HepG2 (cell line): Measurements from ENCODE around the gene PLEKHB2. TPM values are rescaled to one million over a fixed set of nuclear protein-coding genes. Genes with fewer than 3 reads are reported as not detected.
A peak's percentile ranks its signal among the peaks of the same experiment; 100 is the strongest.

Experiments
- ATAD3A ChIP-seq: sonication (generic); formaldehyde crosslinking; IDR thresholded peaks from 2 replicates; pipeline ENCODE4 v1.4.0; 2020; ENCODE audit warnings: missing genetic modification reagents
- CC2D1A ChIP-seq: sonication (generic); formaldehyde crosslinking; IDR thresholded peaks from 2 replicates; pipeline ENCODE4 v1.8.1; 2023; ENCODE audit warnings: mild to moderate bottlenecking, missing genetic modification reagents
- CREB3 ChIP-seq: sonication (generic); formaldehyde crosslinking; IDR thresholded peaks from 2 replicates; pipeline ENCODE4 v1.5.0; 2020; ENCODE audit warnings: missing genetic modification reagents
- FOXK1 ChIP-seq: sonication (generic); formaldehyde crosslinking; IDR thresholded peaks from 2 replicates; pipeline ENCODE4 v1.4.0; 2020; ENCODE audit warnings: low read depth, missing genetic modification reagents, borderline replicate concordance
- IRX3 ChIP-seq: sonication (generic); formaldehyde crosslinking; IDR thresholded peaks from 2 replicates; pipeline ENCODE4 v1.8.1; 2023; ENCODE audit warnings: mild to moderate bottlenecking, low read depth, missing genetic modification reagents, borderline replicate concordance
- JUNB ChIP-seq: sonication (generic); formaldehyde crosslinking; IDR thresholded peaks from 2 replicates; pipeline ENCODE4 v1.8.0; 2022; ENCODE audit warnings: missing genetic modification reagents, mild to moderate bottlenecking, borderline replicate concordance
- KDM5B ChIP-seq: sonication (generic); formaldehyde crosslinking; IDR thresholded peaks from 2 replicates; pipeline ENCODE4 v1.4.0; 2020; ENCODE audit warnings: missing genetic modification reagents, mild to moderate bottlenecking, borderline replicate concordance
- KLF12 ChIP-seq: sonication (generic); formaldehyde crosslinking; IDR thresholded peaks from 2 replicates; pipeline ENCODE4 v1.4.0; 2020; ENCODE audit warnings: missing genetic modification reagents, borderline replicate concordance
- MIXL1 ChIP-seq: IDR thresholded peaks from 2 replicates; pipeline ENCODE4 v1.6.1; 2016
- NR2F2 ChIP-seq: IDR thresholded peaks from 2 replicates; pipeline ENCODE4 v1.6.1; 2012; ENCODE audit warnings: low read depth, inconsistent platforms, borderline replicate concordance
- RELA ChIP-seq: sonication (generic); formaldehyde crosslinking; IDR thresholded peaks from 2 replicates; pipeline ENCODE4 v1.4.0; 2020; ENCODE audit warnings: missing genetic modification reagents
- SALL1 ChIP-seq: sonication (generic); formaldehyde crosslinking; IDR thresholded peaks from 2 replicates; pipeline ENCODE4 v1.8.0; 2022; ENCODE audit warnings: mild to moderate bottlenecking, missing genetic modification reagents
- SMAD3 ChIP-seq: sonication (generic); formaldehyde crosslinking; IDR thresholded peaks from 2 replicates; pipeline ENCODE4 v1.4.0; 2020; ENCODE audit warnings: missing genetic modification reagents
- TERF1 ChIP-seq: sonication (generic); formaldehyde crosslinking; IDR thresholded peaks from 2 replicates; pipeline ENCODE4 v1.8.0; 2022; ENCODE audit warnings: mild to moderate bottlenecking, missing genetic modification reagents, moderate library complexity
- TMF1 ChIP-seq: sonication (generic); formaldehyde crosslinking; IDR thresholded peaks from 2 replicates; pipeline ENCODE4 v1.8.1; 2022; ENCODE audit warnings: low read depth, missing genetic modification reagents
- TOE1 ChIP-seq: sonication (generic); formaldehyde crosslinking; IDR thresholded peaks from 2 replicates; pipeline ENCODE4 v1.4.0; 2020; ENCODE audit warnings: mild to moderate bottlenecking, missing genetic modification reagents
- ZBTB7A ChIP-seq: sonication (generic); formaldehyde crosslinking; IDR thresholded peaks from 2 replicates; pipeline ENCODE4 v1.8.0; 2022; ENCODE audit warnings: mild to moderate bottlenecking, missing genetic modification reagents
- ZFP1 ChIP-seq: IDR thresholded peaks from 2 replicates; pipeline ENCODE4 v1.6.1; 2016
- ZNF18 ChIP-seq: sonication (generic); formaldehyde crosslinking; IDR thresholded peaks from 2 replicates; pipeline ENCODE4 v1.8.0; 2022; ENCODE audit warnings: mild to moderate bottlenecking, missing genetic modification reagents; ENCODE audit not compliant: insufficient replicate concordance
- ZNF317 ChIP-seq: sonication (generic); formaldehyde crosslinking; IDR thresholded peaks from 2 replicates; pipeline ENCODE4 v1.5.0; 2020; ENCODE audit warnings: mild to moderate bottlenecking, missing genetic modification reagents
- ZNF496 ChIP-seq: sonication (generic); formaldehyde crosslinking; IDR thresholded peaks from 2 replicates; pipeline ENCODE4 v1.8.1; 2023; ENCODE audit warnings: mild to moderate bottlenecking, moderate library complexity, missing genetic modification reagents; ENCODE audit not compliant: insufficient replicate concordance
- ZNF503 ChIP-seq: sonication (generic); formaldehyde crosslinking; IDR thresholded peaks from 2 replicates; pipeline ENCODE4 v1.4.0; 2020; ENCODE audit warnings: missing genetic modification reagents
- ZNF775 ChIP-seq: sonication (generic); formaldehyde crosslinking; IDR thresholded peaks from 2 replicates; pipeline ENCODE4 v1.4.0; 2020; ENCODE audit warnings: missing genetic modification reagents, mild to moderate bottlenecking, moderate library complexity, borderline replicate concordance
- ZNF781 ChIP-seq: sonication (generic); formaldehyde crosslinking; IDR thresholded peaks from 2 replicates; pipeline ENCODE4 v1.5.1; 2020; ENCODE audit warnings: borderline replicate concordance, mild to moderate bottlenecking, missing genetic modification reagents; ENCODE audit errors: not compliant biosample characterization
- ZNF841 ChIP-seq: sonication (generic); formaldehyde crosslinking; IDR thresholded peaks from 2 replicates; pipeline ENCODE4 v1.8.1; 2023; ENCODE audit warnings: missing genetic modification reagents, borderline replicate concordance
- ZNF891 ChIP-seq: sonication (generic); formaldehyde crosslinking; IDR thresholded peaks from 2 replicates; pipeline ENCODE4 v1.5.0; 2020; ENCODE audit warnings: mild to moderate bottlenecking, missing genetic modification reagents
- polyA plus RNA-seq, 8 experiments: library from polyadenylated mRNA; depleted of rRNA in 3 of 8; stranded (reverse) in 7 of 8; unstranded in 1 of 8; fragments of >200 nt; fragmentation: Illumina TruSeq in 4 of 8; extraction: Trizol in 4 of 8; gene quantifications; 2 replicates each; pipeline versions ENCODE4 v1.2.1 to v1.2.3, GENCODE V29; 2011 to 2016; ENCODE audit warnings: low read depth in 4 of 8, missing spikeins in 1 of 8, mixed read lengths in 1 of 8; ENCODE audit not compliant: insufficient read depth in 1 of 8
- total RNA-seq, 5 experiments: library from RNA; depleted of rRNA; stranded (reverse); fragments of >200 nt; fragmentation: Illumina TruSeq; extraction: Trizol; gene quantifications; 2 replicates each; pipeline ENCODE4 v1.2.3, GENCODE V29; 2016; ENCODE audit warnings: low read depth in 1 of 5

PLEKHB2 gene
- total and polyA plus RNA-seq, 2 of the 13 experiments (the other 11 are each of a cell fraction or from before 2014, with no cell fraction given): 73.0 to 78.9 TPM

- TF ChIP-seq CREB3 (CRISPR knock-in tag): no peak
- no peak for TF ChIP-seq TERF1 (CRISPR knock-in tag)
- no peak for TF ChIP-seq ZNF496 (CRISPR knock-in tag)
- TF ChIP-seq NR2F2: no peak
- no peak for TF ChIP-seq ZNF18
- no peak for TF ChIP-seq ZNF841 (CRISPR knock-in tag)
- no peak; the same call in 1 of the 2 replicates for TF ChIP-seq ZNF891 (CRISPR knock-in tag)
- 0 out of 2 replicates have a peak, but pooled peaks have one; percentile 39 for TF ChIP-seq SMAD3
- TF ChIP-seq ZNF503: no peak
- peak; percentile 79; the same call in 1 of the 2 replicates for TF ChIP-seq RELA (CRISPR knock-in tag)
- no peak for TF ChIP-seq TMF1
- TF ChIP-seq ATAD3A (CRISPR knock-in tag): no peak
- TF ChIP-seq ZNF317 (CRISPR knock-in tag): no peak
- TF ChIP-seq MIXL1: no peak
- no peak for TF ChIP-seq ZFP1 (CRISPR knock-in tag)
- no peak for TF ChIP-seq TOE1 (CRISPR knock-in tag)
- TF ChIP-seq SALL1: 0 out of 2 replicates have a peak, but pooled peaks have one; percentile 53
- TF ChIP-seq KDM5B (CRISPR knock-in tag): no peak
- TF ChIP-seq ZNF775: no peak
- no peak for TF ChIP-seq ZNF781 (CRISPR knock-in tag)
- TF ChIP-seq FOXK1 (CRISPR knock-in tag): no peak
- no peak for TF ChIP-seq CC2D1A (CRISPR knock-in tag)
- no peak for TF ChIP-seq IRX3
- TF ChIP-seq ZBTB7A: no peak
- no peak for TF ChIP-seq KLF12 (CRISPR knock-in tag)
- no peak for TF ChIP-seq JUNB
Measured at GRCh38 chr2:131154071-131154531, 49.0 kb downstream of the PLEKHB2 start (continued).
